ENCODE results near the gene CDH4. TPM values are rescaled to one million over a fixed set of nuclear protein-coding genes. Genes with fewer than 3 reads are reported as not detected.

CDH4 gene
- total RNA-seq, 4 donors from 2014 or later = 0.71 to 4.2 (median 2.9) TPM

GRCh38 chr20:61682114-61682995 is 430.3 kb downstream of the CDH4 start:
- intact Hi-C loops (cut with DNase I; ENCODE audit: low total_unique reads) = no loop called here
- 57 to 66% methylated on average over 5 of the region's 5 CpGs for WGBS, 2 donors
- no peak for DNase-seq (ENCODE audit: low spot score in 2 of 2)
- H3K4me3 ChIP-seq (ENCODE audit: low read depth, poor library complexity, severe bottlenecking) = no peak overlapping the region
- no peak for TF ChIP-seq POLR2A (IDR thresholded peaks at IDR 0.05)
- no peak for TF ChIP-seq CTCF (IDR thresholded peaks at IDR 0.05)

- WGBS, 2 donors = 20 to 34% methylated on average over 20 of the region's 20 CpGs
- no peak for TF ChIP-seq CTCF (IDR thresholded peaks at IDR 0.05)
- no peak for TF ChIP-seq POLR2A (IDR thresholded peaks at IDR 0.05)
- DNase-seq (ENCODE audit: low spot score in 2 of 2) = no peak
- no peak overlapping the region for H3K4me3 ChIP-seq (ENCODE audit: low read depth, poor library complexity, severe bottlenecking)
- intact Hi-C loops (cut with DNase I; ENCODE audit: low total_unique reads) = no loop called here
These were observed 431.1 kb downstream of the CDH4 start for GRCh38 chr20:61682996-61683681.

- DNase-seq (ENCODE audit: low spot score in 2 of 2) = peak in 1 of 2 donors; percentile 40
- TF ChIP-seq POLR2A (IDR thresholded peaks at IDR 0.05) (no peak), CTCF (IDR thresholded peaks at IDR 0.05) (no peak)
- no peak overlapping the region for H3K4me3 ChIP-seq (ENCODE audit: low read depth, poor library complexity, severe bottlenecking)
- intact Hi-C loops (cut with DNase I; ENCODE audit: low total_unique reads) = no loop called here
- WGBS, 2 donors = 10 to 21% methylated on average over 6 of the region's 6 CpGs
These were observed 431.7 kb downstream of the CDH4 start for GRCh38 chr20:61683721-61684120.

- intact Hi-C loops (cut with DNase I; ENCODE audit: low total_unique reads) = no loop called here
- DNase-seq (ENCODE audit: low spot score in 2 of 2) = no peak
- no peak for TF ChIP-seq CTCF (IDR thresholded peaks at IDR 0.05)
- TF ChIP-seq POLR2A (IDR thresholded peaks at IDR 0.05) = no peak
- 32 to 35% methylated on average over 13 of the region's 13 CpGs for WGBS, 2 donors
- H3K4me3 ChIP-seq (ENCODE audit: low read depth, poor library complexity, severe bottlenecking) = no peak overlapping the region
These were observed 432.1 kb downstream of the CDH4 start for GRCh38 chr20:61684136-61684535.

- WGBS, 2 donors = 45 to 47% methylated on average over 10 of the region's 10 CpGs
These were observed 432.6 kb downstream of the CDH4 start for GRCh38 chr20:61684583-61685235.

More at GRCh38 chr20:61684583-61685235, 432.6 kb downstream of the CDH4 start:
- no peak for TF ChIP-seq CTCF (IDR thresholded peaks at IDR 0.05)
- intact Hi-C loops (cut with DNase I; ENCODE audit: low total_unique reads) = no loop called here
- no peak overlapping the region for H3K4me3 ChIP-seq (ENCODE audit: low read depth, poor library complexity, severe bottlenecking)
- DNase-seq (ENCODE audit: low spot score in 2 of 2) = no peak
